HTR-8/SVneo (cell line): ENCODE measurements around the gene ADAMTS9.

Source experiments
- DNase-seq: peaks from one replicate; pipeline ENCODE4 v3.0.0; 2011; ENCODE audit warnings: low spot score, mixed read lengths; ENCODE audit not compliant: insufficient read length
- FAIRE-seq: peaks from 2 replicates; lab custom pipeline; 2011; peaks lifted over from hg19 to GRCh38; lab: Jason Lieb, UNC

The ADAMTS9 gene

GRCh38 chr3:64591615-64592014, 96.2 kb downstream of the ADAMTS9 start:
- DNase-seq (no peak), FAIRE-seq (no peak)

DNA sequence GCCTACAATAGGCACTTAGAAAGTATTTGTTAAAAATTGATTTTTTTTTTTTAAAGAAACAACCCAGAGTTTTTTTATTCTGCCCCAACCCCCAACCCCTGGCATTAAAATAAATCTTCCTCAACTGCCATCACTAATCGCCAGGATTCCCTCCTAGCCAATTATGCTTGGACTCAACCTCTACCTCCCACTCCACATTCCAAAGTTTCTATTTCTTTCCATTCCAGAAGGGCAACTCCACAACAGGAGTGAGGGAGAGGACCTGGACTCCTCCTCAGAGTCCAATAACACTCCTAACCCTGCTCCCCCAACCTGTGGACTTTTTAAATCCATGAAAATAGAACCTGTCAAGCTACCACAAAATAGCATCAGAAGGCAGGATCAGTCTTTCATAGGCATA, 99.4 kb downstream of the ADAMTS9 start:
- no peak for DNase-seq
- no peak for FAIRE-seq

DNA sequence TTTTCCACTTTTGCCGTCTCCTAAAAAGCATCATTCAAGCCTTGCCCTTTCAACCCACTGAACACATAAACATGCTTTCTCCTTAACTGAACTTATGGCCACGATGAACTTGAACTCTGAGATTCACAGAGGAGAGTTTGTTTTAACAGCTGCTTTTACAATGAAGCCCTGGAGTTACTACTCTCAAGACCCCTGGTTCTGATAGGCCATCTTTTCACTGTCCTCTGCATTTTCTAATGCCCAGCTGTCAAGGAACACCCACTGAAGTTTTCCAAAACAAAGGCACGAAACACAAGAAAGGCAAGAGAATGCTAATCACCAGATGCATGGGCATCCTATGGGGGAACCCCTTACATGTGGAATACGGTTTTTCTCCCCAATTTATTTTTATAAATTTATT, 100.8 kb downstream of the ADAMTS9 start:
- DNase-seq: no peak
- FAIRE-seq: no peak

GRCh38 chr3:64584179-64584578, 103.6 kb downstream of the ADAMTS9 start:
- no peak for FAIRE-seq
- DNase-seq: no peak

- FAIRE-seq: no peak
Measured at GRCh38 chr3:64578797-64579196, 109.0 kb downstream of the ADAMTS9 start.

GRCh38 chr3:64578062-64578770, 109.6 kb downstream of the ADAMTS9 start:
- DNase-seq: no peak
- FAIRE-seq: no peak

More at GRCh38 chr3:64578797-64579196, 109.0 kb downstream of the ADAMTS9 start:
- DNase-seq: no peak

GRCh38 chr3:64576211-64576775, 111.5 kb downstream of the ADAMTS9 start:
- FAIRE-seq (no peak), DNase-seq (no peak)

DNA sequence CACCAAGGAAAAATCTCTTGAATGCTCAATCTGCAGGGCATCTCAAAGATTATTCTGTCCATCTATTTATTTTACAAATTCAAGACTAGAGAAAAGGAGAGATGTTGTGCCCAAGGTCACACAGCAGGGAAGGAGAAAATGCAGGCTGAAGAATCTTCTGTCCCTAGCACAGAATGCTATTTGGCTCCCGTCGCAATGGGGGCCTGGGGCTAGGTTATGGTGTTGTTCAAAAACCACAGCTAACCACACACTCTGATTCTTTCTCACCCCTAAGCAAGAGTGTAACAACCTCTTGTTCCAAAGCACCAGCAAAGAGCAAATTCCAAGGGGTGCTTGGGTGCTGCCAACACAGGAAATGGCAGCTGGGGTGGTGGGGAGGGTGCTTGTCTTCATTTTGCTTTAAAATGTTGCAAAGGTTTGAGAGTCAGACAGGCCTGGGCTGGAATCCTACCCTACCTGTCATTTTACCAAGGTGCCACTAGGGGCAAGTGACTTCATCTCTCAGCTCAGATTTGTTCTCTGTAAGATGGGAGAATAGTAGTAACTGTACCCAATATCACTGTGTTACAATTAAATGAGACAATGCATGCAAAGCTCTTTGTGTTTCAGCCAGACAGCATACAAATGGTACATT, 112.5 kb downstream of the ADAMTS9 start:
- peak; percentile 3 for DNase-seq
- no peak for FAIRE-seq

GRCh38 chr3:64574194-64574593, 113.6 kb downstream of the ADAMTS9 start:
- FAIRE-seq (no peak), DNase-seq (no peak)

GRCh38 chr3:64571982-64572381, 115.8 kb downstream of the ADAMTS9 start:
- FAIRE-seq: no peak
- no peak for DNase-seq

- no peak for FAIRE-seq
- no peak for DNase-seq
Measured at GRCh38 chr3:64568895-64569517, 118.8 kb downstream of the ADAMTS9 start.

DNA sequence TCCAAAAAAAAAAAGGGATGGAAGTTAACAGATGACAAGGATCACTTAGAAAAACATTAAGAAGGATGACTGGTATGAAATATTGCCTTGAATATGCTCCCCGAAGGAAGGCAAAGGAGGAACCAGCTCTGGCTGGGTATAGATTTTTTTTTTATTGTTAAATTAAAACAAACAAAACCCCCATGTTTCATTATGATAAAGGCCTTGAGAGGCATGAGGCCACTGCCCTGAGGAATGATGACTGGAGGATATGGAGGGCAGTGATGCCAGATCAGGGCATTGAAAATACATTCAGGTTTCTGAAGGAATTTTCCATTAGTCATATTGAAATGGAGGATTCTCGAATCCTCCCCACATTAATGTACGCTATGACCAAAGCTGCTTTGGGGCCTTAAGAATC, 120.9 kb downstream of the ADAMTS9 start:
- DNase-seq (no peak), FAIRE-seq (no peak)

- FAIRE-seq (no peak), DNase-seq (no peak)
Measured at GRCh38 chr3:64563751-64564150, 124.0 kb downstream of the ADAMTS9 start.

DNA sequence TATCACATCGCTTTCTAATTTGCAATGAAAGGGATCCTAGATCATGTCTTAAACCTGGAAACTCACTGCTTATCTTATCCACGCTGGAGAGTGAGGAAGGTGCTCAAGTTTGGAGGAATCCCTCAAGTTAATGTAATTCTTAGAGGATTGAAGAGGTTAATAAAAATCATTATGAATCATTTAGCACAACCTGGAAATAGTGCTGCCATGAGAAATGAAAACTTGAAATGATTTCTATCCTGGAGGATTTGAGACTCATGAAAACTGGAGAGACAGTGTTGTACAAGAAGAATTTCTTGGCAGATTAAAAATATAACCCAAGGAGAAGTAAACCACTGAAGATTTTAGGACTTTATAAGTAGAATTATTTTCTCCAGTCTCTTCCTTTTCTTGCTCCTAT, 125.9 kb downstream of the ADAMTS9 start:
- FAIRE-seq: no peak
- no peak for DNase-seq

DNA sequence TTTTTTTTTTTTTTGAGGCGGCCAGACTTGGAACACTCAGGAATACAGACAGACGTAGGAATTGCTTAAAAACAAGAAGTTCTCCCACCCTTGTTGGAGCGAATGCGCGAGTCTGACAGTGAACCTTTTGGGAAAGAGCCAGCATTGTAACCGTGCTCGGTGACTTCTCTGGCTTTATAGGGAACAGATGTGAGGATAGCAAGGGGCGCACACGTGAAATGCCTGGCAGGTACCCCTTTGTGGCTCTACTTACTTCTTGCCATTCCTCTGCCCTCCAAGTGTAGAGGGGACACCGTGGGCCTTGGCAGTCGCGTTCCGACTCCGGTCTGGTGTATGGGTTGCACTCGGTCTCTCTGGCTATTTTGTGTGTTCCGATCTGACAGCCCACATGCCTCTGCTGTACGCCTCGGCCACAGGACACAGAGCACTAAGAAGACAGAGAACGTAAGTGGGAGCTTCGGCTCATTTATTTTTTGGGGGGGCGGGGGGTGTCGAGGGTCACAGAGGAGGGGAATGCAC, 126.4 kb downstream of the ADAMTS9 start:
- no peak for FAIRE-seq
- DNase-seq: no peak

DNA sequence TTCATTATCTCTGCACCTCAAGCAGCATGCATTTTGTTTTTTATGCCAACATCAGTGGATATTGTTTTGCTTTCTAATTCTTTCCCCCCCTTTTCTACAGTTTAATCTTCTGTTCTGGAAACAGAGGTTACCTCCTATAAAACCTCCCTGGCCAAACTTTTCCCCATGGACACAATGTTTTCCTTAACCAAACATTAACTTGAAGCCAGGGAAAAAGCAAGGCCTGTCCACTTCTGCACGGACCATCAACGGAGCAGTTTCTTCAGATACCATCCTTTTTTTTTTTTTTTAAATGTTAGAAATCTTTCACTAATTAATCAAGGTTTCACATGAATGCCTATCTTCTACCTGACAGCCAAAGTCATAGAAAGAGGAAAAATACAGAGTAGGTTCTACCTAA, 127.0 kb downstream of the ADAMTS9 start:
- DNase-seq (no peak), FAIRE-seq (no peak)

DNA sequence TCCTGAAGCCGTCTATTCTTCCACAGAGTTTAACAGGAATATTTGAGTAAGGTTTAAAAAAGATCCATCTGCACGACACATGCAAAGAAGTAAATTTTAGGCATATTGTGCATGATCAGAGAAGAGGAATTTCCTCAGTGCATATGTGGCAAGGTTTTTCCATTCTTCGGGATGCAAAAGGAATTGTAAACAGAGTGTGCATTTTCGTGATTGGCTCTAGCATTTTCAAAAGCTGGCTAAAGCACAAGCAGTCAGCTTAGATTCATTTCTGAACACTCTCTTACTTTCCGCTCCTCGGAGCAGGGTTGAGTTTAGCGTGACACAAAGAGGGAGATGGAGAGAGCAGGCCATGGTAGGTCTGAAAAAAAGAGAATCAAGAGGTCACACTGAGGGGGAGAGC, 128.2 kb downstream of the ADAMTS9 start:
- FAIRE-seq: no peak
- no peak for DNase-seq

DNA sequence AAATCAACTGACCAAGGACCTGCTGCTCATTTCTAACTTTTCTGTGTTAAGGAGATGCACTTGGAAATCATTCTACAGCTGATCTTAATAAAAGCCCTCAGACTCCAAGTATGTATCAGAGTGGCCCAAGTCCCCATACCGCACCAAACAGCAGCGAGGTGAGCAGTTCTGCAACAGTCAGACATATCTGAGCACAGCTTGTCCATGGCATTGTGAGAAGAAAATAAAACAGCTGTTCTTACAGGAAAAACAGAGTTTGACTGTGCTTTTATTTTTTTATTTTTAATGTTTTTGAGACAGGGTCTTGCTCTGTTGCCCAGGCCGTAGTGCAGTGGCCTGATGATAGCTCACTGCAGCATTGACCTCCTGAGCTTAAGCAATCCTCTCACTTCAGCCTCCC, 131.8 kb downstream of the ADAMTS9 start:
- FAIRE-seq: no peak

DNA sequence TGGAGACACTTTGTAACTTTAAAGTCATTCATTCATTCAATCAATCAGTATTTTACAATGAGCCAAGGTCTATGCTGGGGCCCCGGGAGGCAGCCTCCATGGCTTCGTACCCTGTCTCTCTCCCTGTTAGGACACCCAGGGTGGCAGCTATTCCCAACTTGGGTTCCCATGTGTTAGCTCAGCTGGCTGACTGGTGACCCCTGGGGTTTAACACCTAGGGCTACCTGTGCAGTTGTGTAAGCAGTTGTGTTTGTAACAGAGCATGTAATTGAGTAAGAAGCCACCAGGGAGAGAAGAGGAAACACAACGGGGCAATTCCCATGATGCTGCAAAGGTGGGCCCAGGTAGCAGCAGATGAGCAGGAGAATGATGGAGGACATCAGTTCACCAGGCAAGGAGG, 132.4 kb downstream of the ADAMTS9 start:
- DNase-seq (no peak), FAIRE-seq (no peak)

More for the DNA sequence above, 131.8 kb downstream of the ADAMTS9 start:
- DNase-seq: no peak

DNA sequence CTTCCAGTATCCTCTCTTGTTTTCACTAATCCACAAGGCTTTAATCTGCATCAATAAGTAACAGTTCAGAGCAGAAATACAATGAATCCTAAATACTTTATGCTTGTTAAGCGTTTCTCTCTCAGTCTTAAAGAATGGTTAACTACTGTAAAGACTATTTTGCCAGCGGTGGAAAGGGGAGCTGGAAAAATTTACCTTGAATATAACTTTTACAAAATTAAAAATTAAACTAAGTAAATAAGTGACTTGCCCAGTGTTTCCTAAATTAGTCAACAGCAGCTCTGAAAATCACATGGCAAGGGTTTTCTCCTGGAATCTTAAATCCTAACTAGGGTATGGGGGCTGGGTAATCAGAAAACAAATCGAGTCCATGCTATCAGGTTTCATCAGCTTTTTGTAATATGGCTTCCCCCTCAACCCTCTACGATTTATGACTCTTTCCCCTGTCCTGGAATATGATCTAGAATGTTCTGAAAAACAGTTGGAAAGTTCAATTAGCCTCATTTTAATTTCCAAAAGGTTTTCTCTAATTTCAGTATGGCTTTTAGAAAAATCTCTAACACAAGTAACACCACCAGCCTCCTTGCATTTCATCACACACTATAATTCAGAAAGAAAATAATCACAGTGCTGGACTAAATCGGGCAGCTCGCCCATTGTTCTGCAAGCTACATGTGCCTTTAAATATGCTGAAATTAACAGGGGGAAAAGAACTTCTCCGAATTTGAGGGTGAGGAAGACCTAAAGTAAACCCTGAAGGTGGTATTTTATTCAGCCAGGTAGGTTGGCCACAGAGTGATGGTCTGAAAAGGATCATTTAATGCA, 133.5 kb downstream of the ADAMTS9 start:
- FAIRE-seq: no peak

More for the DNA sequence above, 133.5 kb downstream of the ADAMTS9 start:
- no peak for DNase-seq
